ENCODE results near the gene MGMT.

Gene MGMT

GRCh38 chr10:129755158-129755591 lies 288.1 kb downstream of the MGMT start:
- no peak overlapping the region for H3K4me3 ChIP-seq (ENCODE audit: low read depth, low read length)
- in situ Hi-C loops (cut with HindIII; ENCODE audit: low sequenced_read_pairs) = no loop called here
- TF ChIP-seq CTCF (IDR thresholded peaks at IDR 0.05; ENCODE audit: low read depth, low read length, missing control alignments) = no peak
- no peak for DNase-seq (ENCODE audit: low read depth)

GRCh38 chr10:129755621-129756020 lies 288.6 kb downstream of the MGMT start:
- in situ Hi-C loops (cut with HindIII; ENCODE audit: low sequenced_read_pairs) = no loop called here
- no peak for DNase-seq (ENCODE audit: low read depth)
- H3K4me3 ChIP-seq (ENCODE audit: low read depth, low read length) = no peak overlapping the region
- TF ChIP-seq CTCF (IDR thresholded peaks at IDR 0.05; ENCODE audit: low read depth, low read length, missing control alignments) = no peak

GRCh38 chr10:129756912-129757901 lies 290.2 kb downstream of the MGMT start:
- peak overlapping the region; percentile 0 for H3K4me3 ChIP-seq (ENCODE audit: low read depth, low read length)
- TF ChIP-seq CTCF (IDR thresholded peaks at IDR 0.05; ENCODE audit: low read depth, low read length, missing control alignments) = no peak
- in situ Hi-C loops (cut with HindIII; ENCODE audit: low sequenced_read_pairs) = no loop called here
- DNase-seq (ENCODE audit: low read depth) = peak; percentile 26

GRCh38 chr10:129758207-129759021 lies 291.4 kb downstream of the MGMT start:
- no peak overlapping the region for H3K4me3 ChIP-seq (ENCODE audit: low read depth, low read length)
- in situ Hi-C loops (cut with HindIII; ENCODE audit: low sequenced_read_pairs) = no loop called here
- no peak for DNase-seq (ENCODE audit: low read depth)
- TF ChIP-seq CTCF (IDR thresholded peaks at IDR 0.05; ENCODE audit: low read depth, low read length, missing control alignments) = no peak

GRCh38 chr10:129759214-129760002 lies 292.4 kb downstream of the MGMT start:
- H3K4me3 ChIP-seq (ENCODE audit: low read depth, low read length) = no peak overlapping the region
- no peak for DNase-seq (ENCODE audit: low read depth)
- in situ Hi-C loops (cut with HindIII; ENCODE audit: low sequenced_read_pairs) = no loop called here
- no peak for TF ChIP-seq CTCF (IDR thresholded peaks at IDR 0.05; ENCODE audit: low read depth, low read length, missing control alignments)

- no peak for DNase-seq (ENCODE audit: low read depth)
- H3K4me3 ChIP-seq (ENCODE audit: low read depth, low read length) = no peak overlapping the region
- TF ChIP-seq CTCF (IDR thresholded peaks at IDR 0.05; ENCODE audit: low read depth, low read length, missing control alignments) = no peak
- in situ Hi-C loops (cut with HindIII; ENCODE audit: low sequenced_read_pairs) = no loop called here
These were observed 292.9 kb downstream of the MGMT start for GRCh38 chr10:129760003-129760315.
